ENCODE measurements around the gene LRP5. TPM values are rescaled to one million over a fixed set of nuclear protein-coding genes. Genes with fewer than 3 reads are reported as not detected.

The LRP5 gene
- total and polyA plus RNA-seq, 2 experiments from 2014 or later = 26.9 to 51.1 TPM

DNA sequence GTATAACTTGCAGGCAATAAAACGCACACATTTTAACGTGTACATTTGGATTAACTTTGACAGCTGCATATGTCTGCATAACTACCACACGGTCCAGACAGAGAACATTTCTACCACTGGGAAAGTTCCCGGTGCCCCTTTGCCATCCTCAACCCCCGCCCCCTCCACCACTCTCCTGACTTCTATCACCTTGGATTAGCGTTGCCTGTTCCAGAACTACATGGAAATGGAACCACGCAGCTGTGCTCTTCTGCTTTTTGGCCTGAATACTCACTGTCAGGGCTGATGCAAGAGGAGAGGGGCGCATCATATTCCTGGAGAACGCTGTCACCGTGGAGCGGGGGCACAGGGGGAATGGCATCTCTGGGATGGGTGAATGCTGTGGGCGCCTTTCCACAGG lies 62.1 kb downstream of the LRP5 start (continued):
- TF ChIP-seq, protein P1, sequence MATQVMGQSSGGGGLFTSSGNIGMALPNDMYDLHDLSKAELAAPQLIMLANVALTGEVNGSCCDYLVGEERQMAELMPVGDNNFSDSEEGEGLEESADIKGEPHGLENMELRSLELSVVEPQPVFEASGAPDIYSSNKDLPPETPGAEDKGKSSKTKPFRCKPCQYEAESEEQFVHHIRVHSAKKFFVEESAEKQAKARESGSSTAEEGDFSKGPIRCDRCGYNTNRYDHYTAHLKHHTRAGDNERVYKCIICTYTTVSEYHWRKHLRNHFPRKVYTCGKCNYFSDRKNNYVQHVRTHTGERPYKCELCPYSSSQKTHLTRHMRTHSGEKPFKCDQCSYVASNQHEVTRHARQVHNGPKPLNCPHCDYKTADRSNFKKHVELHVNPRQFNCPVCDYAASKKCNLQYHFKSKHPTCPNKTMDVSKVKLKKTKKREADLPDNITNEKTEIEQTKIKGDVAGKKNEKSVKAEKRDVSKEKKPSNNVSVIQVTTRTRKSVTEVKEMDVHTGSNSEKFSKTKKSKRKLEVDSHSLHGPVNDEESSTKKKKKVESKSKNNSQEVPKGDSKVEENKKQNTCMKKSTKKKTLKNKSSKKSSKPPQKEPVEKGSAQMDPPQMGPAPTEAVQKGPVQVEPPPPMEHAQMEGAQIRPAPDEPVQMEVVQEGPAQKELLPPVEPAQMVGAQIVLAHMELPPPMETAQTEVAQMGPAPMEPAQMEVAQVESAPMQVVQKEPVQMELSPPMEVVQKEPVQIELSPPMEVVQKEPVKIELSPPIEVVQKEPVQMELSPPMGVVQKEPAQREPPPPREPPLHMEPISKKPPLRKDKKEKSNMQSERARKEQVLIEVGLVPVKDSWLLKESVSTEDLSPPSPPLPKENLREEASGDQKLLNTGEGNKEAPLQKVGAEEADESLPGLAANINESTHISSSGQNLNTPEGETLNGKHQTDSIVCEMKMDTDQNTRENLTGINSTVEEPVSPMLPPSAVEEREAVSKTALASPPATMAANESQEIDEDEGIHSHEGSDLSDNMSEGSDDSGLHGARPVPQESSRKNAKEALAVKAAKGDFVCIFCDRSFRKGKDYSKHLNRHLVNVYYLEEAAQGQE (IDR thresholded peaks at IDR 0.05; ENCODE audit: unreplicated experiment) = no peak
- TF ChIP-seq JUNB (IDR thresholded peaks at IDR 0.05; ENCODE audit: unreplicated experiment) (no peak), POLR2AphosphoS5 (IDR thresholded peaks at IDR 0.05; ENCODE audit: low read depth) (no peak), ZNF114 (CRISPR knock-in tag; IDR thresholded peaks at IDR 0.05) (no peak)

DNA sequence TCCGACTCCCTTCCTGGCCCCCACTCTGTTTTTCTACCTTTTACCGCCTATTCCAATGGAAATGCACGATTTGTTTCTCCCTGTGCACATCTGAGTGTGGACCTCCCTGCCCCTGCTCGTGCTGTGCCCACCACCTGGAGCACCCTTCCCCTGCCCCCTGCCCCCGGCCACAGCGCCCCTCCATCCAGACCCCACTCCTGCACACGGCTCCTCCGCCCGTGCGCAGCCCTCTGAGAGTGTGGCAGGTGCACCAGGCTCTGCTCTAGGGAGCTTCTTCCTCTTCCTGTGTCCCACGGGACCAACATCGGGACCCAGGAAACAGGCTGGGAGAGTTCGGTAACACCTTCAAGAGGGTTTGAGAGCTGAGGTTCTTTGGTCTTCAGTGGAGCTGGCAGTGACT lies 62.9 kb downstream of the LRP5 start:
- DNase-seq (ENCODE audit: low spot score) (no peak), ATAC-seq (no peak)
- H3K27me3 ChIP-seq (ENCODE audit: insufficient read depth) = no peaks in the 10 kb centered on the region
- no peaks in the 10 kb centered on the region for H3K79me2 ChIP-seq (replicated peaks; ENCODE audit: insufficient read depth)
- no peak overlapping the region for H3K4me3 ChIP-seq
- no peaks in the 10 kb centered on the region for H3K9me2 ChIP-seq (ENCODE audit: insufficient read depth)
- no peak overlapping the region for H2AFZ ChIP-seq
- H3K4me3 Mint-ChIP-seq = no peak overlapping the region
- no peaks in the 10 kb centered on the region; the same call in 2 of the 3 replicates for H3K9me3 Mint-ChIP-seq
- peak overlapping the region; percentile 37; the same call in 1 of the 2 replicates for H3K27ac Mint-ChIP-seq
- no peak overlapping the region for H3K4me2 ChIP-seq
- peaks cover 17% of the 10 kb centered on the region for H3K36me3 Mint-ChIP-seq (ENCODE audit: low read depth)
- no peak overlapping the region for H3K27ac ChIP-seq (ENCODE audit: low read depth)
- peaks cover 9% of the 10 kb centered on the region for H3K4me1 Mint-ChIP-seq
- H3F3A ChIP-seq (replicated peaks; ENCODE audit: low read depth) = no peaks in the 10 kb centered on the region
- no peaks in the 10 kb centered on the region for H4K20me1 ChIP-seq (replicated peaks; ENCODE audit: insufficient read depth)
- H3K27me3 Mint-ChIP-seq (ENCODE audit: insufficient read depth, low read depth, poor library complexity) = peaks cover 16% of the 10 kb centered on the region
- no peaks in the 10 kb centered on the region for H3K4me1 ChIP-seq (ENCODE audit: insufficient read depth)
- H3K36me3 ChIP-seq (ENCODE audit: insufficient read depth) = no peaks in the 10 kb centered on the region
- no peak for TF ChIP-seq NANOG (IDR thresholded peaks at IDR 0.05; ENCODE audit: borderline replicate concordance)
- TF ChIP-seq, protein P2, sequence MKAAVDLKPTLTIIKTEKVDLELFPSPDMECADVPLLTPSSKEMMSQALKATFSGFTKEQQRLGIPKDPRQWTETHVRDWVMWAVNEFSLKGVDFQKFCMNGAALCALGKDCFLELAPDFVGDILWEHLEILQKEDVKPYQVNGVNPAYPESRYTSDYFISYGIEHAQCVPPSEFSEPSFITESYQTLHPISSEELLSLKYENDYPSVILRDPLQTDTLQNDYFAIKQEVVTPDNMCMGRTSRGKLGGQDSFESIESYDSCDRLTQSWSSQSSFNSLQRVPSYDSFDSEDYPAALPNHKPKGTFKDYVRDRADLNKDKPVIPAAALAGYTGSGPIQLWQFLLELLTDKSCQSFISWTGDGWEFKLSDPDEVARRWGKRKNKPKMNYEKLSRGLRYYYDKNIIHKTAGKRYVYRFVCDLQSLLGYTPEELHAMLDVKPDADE (IDR thresholded peaks at IDR 0.05) = no peak
- TF ChIP-seq, protein P1 (IDR thresholded peaks at IDR 0.05; ENCODE audit: unreplicated experiment) = no peak
- TF ChIP-seq, protein P3, sequence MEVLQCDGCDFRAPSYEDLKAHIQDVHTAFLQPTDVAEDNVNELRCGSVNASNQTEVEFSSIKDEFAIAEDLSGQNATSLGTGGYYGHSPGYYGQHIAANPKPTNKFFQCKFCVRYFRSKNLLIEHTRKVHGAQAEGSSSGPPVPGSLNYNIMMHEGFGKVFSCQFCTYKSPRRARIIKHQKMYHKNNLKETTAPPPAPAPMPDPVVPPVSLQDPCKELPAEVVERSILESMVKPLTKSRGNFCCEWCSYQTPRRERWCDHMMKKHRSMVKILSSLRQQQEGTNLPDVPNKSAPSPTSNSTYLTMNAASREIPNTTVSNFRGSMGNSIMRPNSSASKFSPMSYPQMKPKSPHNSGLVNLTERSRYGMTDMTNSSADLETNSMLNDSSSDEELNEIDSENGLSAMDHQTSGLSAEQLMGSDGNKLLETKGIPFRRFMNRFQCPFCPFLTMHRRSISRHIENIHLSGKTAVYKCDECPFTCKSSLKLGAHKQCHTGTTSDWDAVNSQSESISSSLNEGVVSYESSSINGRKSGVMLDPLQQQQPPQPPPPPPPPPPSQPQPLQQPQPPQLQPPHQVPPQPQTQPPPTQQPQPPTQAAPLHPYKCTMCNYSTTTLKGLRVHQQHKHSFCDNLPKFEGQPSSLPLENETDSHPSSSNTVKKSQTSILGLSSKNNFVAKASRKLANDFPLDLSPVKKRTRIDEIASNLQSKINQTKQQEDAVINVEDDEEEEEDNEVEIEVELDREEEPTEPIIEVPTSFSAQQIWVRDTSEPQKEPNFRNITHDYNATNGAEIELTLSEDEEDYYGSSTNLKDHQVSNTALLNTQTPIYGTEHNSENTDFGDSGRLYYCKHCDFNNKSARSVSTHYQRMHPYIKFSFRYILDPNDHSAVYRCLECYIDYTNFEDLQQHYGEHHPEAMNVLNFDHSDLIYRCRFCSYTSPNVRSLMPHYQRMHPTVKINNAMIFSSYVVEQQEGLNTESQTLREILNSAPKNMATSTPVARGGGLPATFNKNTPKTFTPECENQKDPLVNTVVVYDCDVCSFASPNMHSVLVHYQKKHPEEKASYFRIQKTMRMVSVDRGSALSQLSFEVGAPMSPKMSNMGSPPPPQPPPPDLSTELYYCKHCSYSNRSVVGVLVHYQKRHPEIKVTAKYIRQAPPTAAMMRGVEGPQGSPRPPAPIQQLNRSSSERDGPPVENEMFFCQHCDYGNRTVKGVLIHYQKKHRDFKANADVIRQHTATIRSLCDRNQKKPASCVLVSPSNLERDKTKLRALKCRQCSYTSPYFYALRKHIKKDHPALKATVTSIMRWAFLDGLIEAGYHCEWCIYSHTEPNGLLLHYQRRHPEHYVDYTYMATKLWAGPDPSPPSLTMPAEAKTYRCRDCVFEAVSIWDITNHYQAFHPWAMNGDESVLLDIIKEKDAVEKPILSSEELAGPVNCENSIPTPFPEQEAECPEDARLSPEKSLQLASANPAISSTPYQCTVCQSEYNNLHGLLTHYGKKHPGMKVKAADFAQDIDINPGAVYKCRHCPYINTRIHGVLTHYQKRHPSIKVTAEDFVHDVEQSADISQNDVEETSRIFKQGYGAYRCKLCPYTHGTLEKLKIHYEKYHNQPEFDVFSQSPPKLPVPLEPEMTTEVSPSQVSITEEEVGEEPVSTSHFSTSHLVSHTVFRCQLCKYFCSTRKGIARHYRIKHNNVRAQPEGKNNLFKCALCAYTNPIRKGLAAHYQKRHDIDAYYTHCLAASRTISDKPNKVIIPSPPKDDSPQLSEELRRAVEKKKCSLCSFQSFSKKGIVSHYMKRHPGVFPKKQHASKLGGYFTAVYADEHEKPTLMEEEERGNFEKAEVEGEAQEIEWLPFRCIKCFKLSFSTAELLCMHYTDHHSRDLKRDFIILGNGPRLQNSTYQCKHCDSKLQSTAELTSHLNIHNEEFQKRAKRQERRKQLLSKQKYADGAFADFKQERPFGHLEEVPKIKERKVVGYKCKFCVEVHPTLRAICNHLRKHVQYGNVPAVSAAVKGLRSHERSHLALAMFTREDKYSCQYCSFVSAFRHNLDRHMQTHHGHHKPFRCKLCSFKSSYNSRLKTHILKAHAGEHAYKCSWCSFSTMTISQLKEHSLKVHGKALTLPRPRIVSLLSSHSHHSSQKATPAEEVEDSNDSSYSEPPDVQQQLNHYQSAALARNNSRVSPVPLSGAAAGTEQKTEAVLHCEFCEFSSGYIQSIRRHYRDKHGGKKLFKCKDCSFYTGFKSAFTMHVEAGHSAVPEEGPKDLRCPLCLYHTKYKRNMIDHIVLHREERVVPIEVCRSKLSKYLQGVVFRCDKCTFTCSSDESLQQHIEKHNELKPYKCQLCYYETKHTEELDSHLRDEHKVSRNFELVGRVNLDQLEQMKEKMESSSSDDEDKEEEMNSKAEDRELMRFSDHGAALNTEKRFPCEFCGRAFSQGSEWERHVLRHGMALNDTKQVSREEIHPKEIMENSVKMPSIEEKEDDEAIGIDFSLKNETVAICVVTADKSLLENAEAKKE (CRISPR knock-in tag; IDR thresholded peaks at IDR 0.05) = no peak
- no peak for TF ChIP-seq EZH2 (IDR thresholded peaks at IDR 0.05; ENCODE audit: low read depth, unreplicated experiment)
- TF ChIP-seq POLR2AphosphoS5 (IDR thresholded peaks at IDR 0.05; ENCODE audit: low read depth) = no peak
